OCI-LY1 (cell line): Measurements from ENCODE around the gene PWWP3B.

ENCODE experiments used
- CTCF ChIP-seq: fragments of 200-600 bp; sonication (generic), shearing (Covaris generic); IDR thresholded peaks from 2 replicates; pipeline ENCODE4 v1.5.1; 2017; ENCODE audit warnings: mild to moderate bottlenecking, antibody characterized with exemption, low read length, moderate library complexity, mixed read lengths
- EZH2 ChIP-seq: fragments of 200-600 bp; sonication (generic), shearing (Covaris generic); IDR thresholded peaks from 2 replicates; pipeline ENCODE4 v1.8.0; 2017; ENCODE audit warnings: borderline replicate concordance, mixed run types, mild to moderate bottlenecking, antibody characterized with exemption, low read length, moderate library complexity, mixed read lengths

GRCh38 chrX:106171293-106171820 is 3.3 kb downstream of the PWWP3B start:
- TF ChIP-seq EZH2 (no peak), CTCF (no peak)
